ENCODE measurements around the gene TMEM94. TPM values are rescaled to one million over a fixed set of nuclear protein-coding genes. Genes with fewer than 3 reads are reported as not detected.

The TMEM94 gene
- total and polyA plus RNA-seq, 9 of the 15 experiments (the other 6 are each of a cell fraction or from before 2014, with no cell fraction given) = 0.35 to 48.1 (median 14.4) TPM

- H3K4me3 ChIP-seq = no peak overlapping the region
- WGBS (ENCODE audit: insufficient coverage, low coverage, missing lambda C conversion rate) = 55% methylated on average over 2 of the region's 2 CpGs
- CTCF ChIA-PET (ENCODE audit: low intra/inter-chr PET ratio) = no interaction called here
Observed at GRCh38 chr17:75439287-75439686, 17.1 kb upstream of the TMEM94 start.

More at GRCh38 chr17:75439287-75439686, 17.1 kb upstream of the TMEM94 start:
- POLR2A ChIA-PET = no interaction called here
- intact Hi-C loops (cut with micrococcal nuclease) = no loop called here
- no peaks in the 10 kb centered on the region for H3K9me1 ChIP-seq (ENCODE audit: control insufficient read depth, insufficient read depth, low read length)
- H3K9me3 ChIP-seq (replicated peaks; ENCODE audit: control insufficient read depth, insufficient read depth, low read depth, low read length) = no peaks in the 10 kb centered on the region
- no peak overlapping the region for H3K4me2 ChIP-seq (ENCODE audit: insufficient read depth, low read length)
- no peaks in the 10 kb centered on the region for H4K20me1 ChIP-seq (replicated peaks; ENCODE audit: control insufficient read depth, insufficient read depth, low read length)
- in situ Hi-C loops (cut with MboI) = no loop called here
- no peak overlapping the region for H2AFZ ChIP-seq (ENCODE audit: low read depth, low read length)
- H3K79me2 ChIP-seq (ENCODE audit: control insufficient read depth, insufficient read depth, low read length) = no peaks in the 10 kb centered on the region
- TF ChIP-seq EP300 (IDR thresholded peaks at IDR 0.05; ENCODE audit: low read length) (no peak), HDAC3 (IDR thresholded peaks at IDR 0.05; ENCODE audit: borderline replicate concordance, partially characterized antibody) (no peak), POLR2H (tag; IDR thresholded peaks at IDR 0.05; ENCODE audit: low read depth) (no peak), RBM22 (IDR thresholded peaks at IDR 0.05; ENCODE audit: low read depth, low read length, poor library complexity, severe bottlenecking) (no peak), NKRF (IDR thresholded peaks at IDR 0.05; ENCODE audit: borderline replicate concordance) (no peak), ZEB2 (IDR thresholded peaks at IDR 0.05) (no peak), ZBTB8A (IDR thresholded peaks at IDR 0.05; ENCODE audit: partially characterized antibody) (no peak), ARHGAP35 (IDR thresholded peaks at IDR 0.05; ENCODE audit: partially characterized antibody) (no peak), USF2 (CRISPR knock-in tag; IDR thresholded peaks at IDR 0.05) (no peak), CTCF (IDR thresholded peaks at IDR 0.05 in 2 of 3, conservative IDR thresholded peaks at IDR 0.05 in 1 of 3; ENCODE audit: insufficient read depth in 2 of 3, low read depth in 1 of 3, low read length in 3 of 3) (no peak), ZBTB17 (CRISPR knock-in tag; IDR thresholded peaks at IDR 0.05) (no peak), CEBPB (tag; IDR thresholded peaks at IDR 0.05) (no peak), ESRRB (CRISPR knock-in tag; IDR thresholded peaks at IDR 0.05; ENCODE audit: borderline replicate concordance) (no peak), ZNF124 (CRISPR knock-in tag; IDR thresholded peaks at IDR 0.05) (no peak), ZNF431 (CRISPR knock-in tag; IDR thresholded peaks at IDR 0.05) (no peak), NONO (IDR thresholded peaks at IDR 0.05; ENCODE audit: low read depth in 2 of 2, low read length in 1 of 2) (no peak), SREBF2 (CRISPR knock-in tag; IDR thresholded peaks at IDR 0.05) (no peak), BMI1 (IDR thresholded peaks at IDR 0.05; ENCODE audit: low read length) (no peak)
- H3K4me1 ChIP-seq (replicated peaks in 1 of 2; ENCODE audit: control insufficient read depth in 2 of 2, insufficient read depth in 2 of 2, low read length in 2 of 2) = peaks cover 7 to 8% of the 10 kb centered on the region in 2 experiments; a peak in 3 of 5 replicates
- BruUV-seq (replicated peaks) = no TSS peak
- FAIRE-seq (no peak), ATAC-seq (no peak), DNase-seq (ENCODE audit: extremely low read depth in 1 of 4, low spot score in 3 of 4) (no peak)
- peak overlapping the region in 1 of 2 experiments; percentile 17; a peak in 1 of 4 replicates for H3K9ac ChIP-seq (ENCODE audit: insufficient read depth in 1 of 2, low read depth in 2 of 2, low read length in 2 of 2)
- H3K27ac ChIP-seq (ENCODE audit: extremely low read depth, low read depth, low read length) = no peak overlapping the region
- peaks cover 5 to 15% of the 10 kb centered on the region in 2 experiments for H3K27me3 ChIP-seq (ENCODE audit: control insufficient read depth in 2 of 2, insufficient read depth in 2 of 2, low read length in 2 of 2)
- H3K36me3 ChIP-seq (ENCODE audit: control insufficient read depth, insufficient read depth, low read length) = no peaks in the 10 kb centered on the region
